ENCODE measurements around the gene KMT2E.
"Not testable (repeated sequence)": the region's sequence is repeated elsewhere in the genome, so short reads cannot be mapped to it uniquely, and the experiment has no call there.

The KMT2E gene

GRCh38 chr7:105027176-105027853, 13.3 kb downstream of the KMT2E start:
- DNase-seq (ENCODE audit: low read depth, low spot score) = no peak

GRCh38 chr7:105028004-105028403, 14.0 kb downstream of the KMT2E start:
- no peak for DNase-seq (ENCODE audit: low read depth, low spot score)

GRCh38 chr7:105028941-105029340, 14.9 kb downstream of the KMT2E start:
- not testable (repeated sequence) for DNase-seq (ENCODE audit: low read depth, low spot score)

- DNase-seq (ENCODE audit: low read depth, low spot score) = no peak
These were observed 16.4 kb downstream of the KMT2E start for GRCh38 chr7:105030447-105030846.

- DNase-seq (ENCODE audit: low read depth, low spot score) = no peak
These were observed 18.7 kb downstream of the KMT2E start for GRCh38 chr7:105032553-105033214.

GRCh38 chr7:105035349-105035748, 21.3 kb downstream of the KMT2E start:
- DNase-seq (ENCODE audit: low read depth, low spot score) = no peak

GRCh38 chr7:105036217-105037168, 22.5 kb downstream of the KMT2E start:
- DNase-seq (ENCODE audit: low read depth, low spot score) = no peak

- no peak for DNase-seq (ENCODE audit: low read depth, low spot score)
These were observed 23.3 kb downstream of the KMT2E start for GRCh38 chr7:105037319-105037718.

- DNase-seq (ENCODE audit: low read depth, low spot score) = no peak
These were observed 30.6 kb downstream of the KMT2E start for GRCh38 chr7:105044449-105045070.

GRCh38 chr7:105046414-105046813, 32.4 kb downstream of the KMT2E start:
- no peak for DNase-seq (ENCODE audit: low read depth, low spot score)

GRCh38 chr7:105047932-105048331, 33.9 kb downstream of the KMT2E start:
- DNase-seq (ENCODE audit: low read depth, low spot score) = no peak

- DNase-seq (ENCODE audit: low read depth, low spot score) = no peak
These were observed 36.5 kb downstream of the KMT2E start for GRCh38 chr7:105050493-105050892.

GRCh38 chr7:105050899-105051298, 36.9 kb downstream of the KMT2E start:
- not testable (repeated sequence) for DNase-seq (ENCODE audit: low read depth, low spot score)

- DNase-seq (ENCODE audit: low read depth, low spot score) = no peak
These were observed 41.1 kb downstream of the KMT2E start for GRCh38 chr7:105055084-105055483.

- DNase-seq (ENCODE audit: low read depth, low spot score) = no peak
These were observed 41.6 kb downstream of the KMT2E start for GRCh38 chr7:105055621-105056020.

- DNase-seq (ENCODE audit: low read depth, low spot score) = no peak
These were observed 43.5 kb downstream of the KMT2E start for GRCh38 chr7:105057472-105057871.

GRCh38 chr7:105060437-105060836, 46.4 kb downstream of the KMT2E start:
- DNase-seq (ENCODE audit: low read depth, low spot score) = no peak

GRCh38 chr7:105060923-105061322, 46.9 kb downstream of the KMT2E start:
- DNase-seq (ENCODE audit: low read depth, low spot score) = no peak

- no peak for DNase-seq (ENCODE audit: low read depth, low spot score)
These were observed 51.1 kb downstream of the KMT2E start for GRCh38 chr7:105065104-105065503.

GRCh38 chr7:105067691-105068090, 53.7 kb downstream of the KMT2E start:
- no peak for DNase-seq (ENCODE audit: low read depth, low spot score)

- no peak for DNase-seq (ENCODE audit: low read depth, low spot score)
These were observed 54.9 kb downstream of the KMT2E start for GRCh38 chr7:105068886-105069285.

- DNase-seq (ENCODE audit: low read depth, low spot score) = no peak
These were observed 59.1 kb downstream of the KMT2E start for GRCh38 chr7:105073143-105073542.
